Activated CD8-positive, alpha-beta memory T cell treated with anti-CD3 and anti-CD28 coated beads, Interleukin-2, amount 50 U/mL, for 4 hours (primary cell): ENCODE data around the gene FBXW11.

ENCODE experiments used
- DNase-seq: peaks from one replicate; pipeline ENCODE4 v3.0.0-alpha.2; 2020

FBXW11 gene

GRCh38 chr5:171858303-171858702 is 148.1 kb downstream of the FBXW11 start:
- DNase-seq: no peak

GRCh38 chr5:171857489-171857876 is 149.0 kb downstream of the FBXW11 start:
- no peak for DNase-seq

GRCh38 chr5:171855798-171856763 is 150.4 kb downstream of the FBXW11 start:
- DNase-seq: no peak

- DNase-seq: no peak
Observed at GRCh38 chr5:171855265-171855664, 151.2 kb downstream of the FBXW11 start.

GRCh38 chr5:171852255-171852681 is 154.2 kb downstream of the FBXW11 start:
- DNase-seq: no peak

GRCh38 chr5:171851251-171851650 is 155.2 kb downstream of the FBXW11 start:
- DNase-seq: no peak

- no peak for DNase-seq
Observed at GRCh38 chr5:171850324-171850947, 156.0 kb downstream of the FBXW11 start.

GRCh38 chr5:171849585-171850323 is 156.7 kb downstream of the FBXW11 start:
- DNase-seq: no peak

- DNase-seq: no peak
Observed at GRCh38 chr5:171848911-171849520, 157.4 kb downstream of the FBXW11 start.

- no peak for DNase-seq
Observed at GRCh38 chr5:171848486-171848885, 158.0 kb downstream of the FBXW11 start.

- DNase-seq: no peak
Observed at GRCh38 chr5:171848006-171848405, 158.4 kb downstream of the FBXW11 start.

- no peak for DNase-seq
Observed at GRCh38 chr5:171847026-171847425, 159.4 kb downstream of the FBXW11 start.

- DNase-seq: no peak
Observed at GRCh38 chr5:171846323-171846722, 160.1 kb downstream of the FBXW11 start.

- no peak for DNase-seq
Observed at GRCh38 chr5:171845857-171846256, 160.6 kb downstream of the FBXW11 start.

- DNase-seq: no peak
Observed at GRCh38 chr5:171845040-171845630, 161.3 kb downstream of the FBXW11 start.

- no peak for DNase-seq
Observed at GRCh38 chr5:171842777-171843328, 163.6 kb downstream of the FBXW11 start.

GRCh38 chr5:171841984-171842776 is 164.3 kb downstream of the FBXW11 start:
- DNase-seq: no peak

- no peak for DNase-seq
Observed at GRCh38 chr5:171840711-171841522, 165.5 kb downstream of the FBXW11 start.

- no peak for DNase-seq
Observed at GRCh38 chr5:171840066-171840465, 166.4 kb downstream of the FBXW11 start.

GRCh38 chr5:171839112-171839511 is 167.3 kb downstream of the FBXW11 start:
- DNase-seq: no peak
